CD4-positive, alpha-beta T cell (primary cell): ENCODE results near the gene GNG2. TPM values are rescaled to one million over a fixed set of nuclear protein-coding genes. Genes with fewer than 3 reads are reported as not detected.
A peak's percentile ranks its signal among the peaks of the same experiment; 100 is the strongest.

Experiments used
- ATAC-seq: fragments of 200-7000 bp; cut with Tn5 transposase; one replicate; pipeline ENCODE4 v1.10.0; 2022; ENCODE audit warnings: mild to moderate bottlenecking; ENCODE audit not compliant: poor library complexity
- CTCF ChIA-PET: fragments of 350-600 bp; sonication (Branson Sonifier 250); formaldehyde crosslinking; loops from one replicate; lab custom pipeline; 2021; ENCODE audit warnings: antibody characterized with exemption, inconsistent platforms; lab: Charles Lee
- POLR2A ChIA-PET: fragments of 350-600 bp; sonication (Branson Sonifier 250); formaldehyde crosslinking; loops from one replicate; lab custom pipeline; 2021; ENCODE audit warnings: antibody characterized with exemption, inconsistent platforms; lab: Charles Lee
- DNase-seq, 14 experiments: peaks; one replicate each; pipeline ENCODE4 v3.0.0-alpha.2; 2013 to 2020; ENCODE audit warnings: mixed read lengths in 2 of 14
- H3K27ac ChIP-seq, 2 donors: one replicate each; pipeline versions ENCODE4 v1.5.1 to v1.7.0; 2013; ENCODE audit warnings: low read length in 2 of 2, low read depth in 1 of 2, mild to moderate bottlenecking in 1 of 2
- H3K27me3 ChIP-seq, 2 experiments: 1 replicate in 1 of 2; 2 replicates in 1 of 2; pipeline versions ENCODE4 v1.6.1 to v1.7.0; 2013; ENCODE audit warnings: low read length in 2 of 2, control low read depth in 1 of 2, mild to moderate bottlenecking in 1 of 2, moderate library complexity in 1 of 2; ENCODE audit not compliant: insufficient read depth in 2 of 2, control insufficient read depth in 1 of 2
- H3K36me3 ChIP-seq: one replicate; pipeline ENCODE4 v1.6.1; 2013; ENCODE audit warnings: low read length, control low read depth; ENCODE audit not compliant: insufficient read depth
- H3K4me1 ChIP-seq: one replicate; pipeline ENCODE4 v1.6.1; 2013; ENCODE audit warnings: low read length, control low read depth; ENCODE audit not compliant: insufficient read depth
- H3K4me3 ChIP-seq: one replicate; pipeline ENCODE4 v1.5.1; 2013; ENCODE audit warnings: mild to moderate bottlenecking, low read length, moderate library complexity
- H3K9me3 ChIP-seq, 2 experiments: 1 replicate in 1 of 2; 2 replicates in 1 of 2; pipeline versions ENCODE4 v1.6.1 to v1.7.0; 2013; ENCODE audit warnings: low read length in 2 of 2, mild to moderate bottlenecking in 2 of 2, control low read depth in 1 of 2, moderate library complexity in 1 of 2; ENCODE audit not compliant: control insufficient read depth in 1 of 2, insufficient read depth in 1 of 2
- H3K27ac Mint-ChIP-seq: one replicate; pipeline ENCODE4 v1.8.0; 2020; ENCODE audit warnings: mixed read lengths
- H3K27me3 Mint-ChIP-seq: one replicate; pipeline ENCODE4 v1.8.0; 2021; ENCODE audit warnings: mixed read lengths
- H3K36me3 Mint-ChIP-seq: one replicate; pipeline ENCODE4 v1.8.0; 2021; ENCODE audit warnings: low read depth, mixed read lengths
- H3K4me1 Mint-ChIP-seq: one replicate; pipeline ENCODE4 v1.8.0; 2021; ENCODE audit warnings: low read depth, mixed read lengths
- H3K4me3 Mint-ChIP-seq: one replicate; pipeline ENCODE4 v1.8.0; 2020; ENCODE audit warnings: mild to moderate bottlenecking, mixed read lengths
- H3K9me3 Mint-ChIP-seq: one replicate; pipeline ENCODE4 v1.8.0; 2020; ENCODE audit warnings: mixed read lengths
- CTCF ChIP-seq: fragments of 200-600 bp; IDR thresholded peaks from one replicate; pipeline ENCODE4 v1.8.0; 2022; ENCODE audit warnings: antibody characterized with exemption, mild to moderate bottlenecking
- intact Hi-C, 2 experiments: fragments of 100-400 bp; cut with DNase I in 1 of 2; cut with micrococcal nuclease in 1 of 2; formaldehyde crosslinking; loops; one replicate each; pipeline versions ENCODE4 v1.15.1 to v1.9.0; 2023 to 2025; cut with DNase I, micrococcal nuclease
- polyA plus RNA-seq, 2 donors: library from polyadenylated mRNA; unstranded; fragments of 120-200 nt; gene quantifications; one replicate each; pipeline ENCODE4 v1.2.1, GENCODE V29; 2013
- total RNA-seq, 174 experiments: library from RNA in 2 of 174; stranded (reverse) in 2 of 174; gene quantifications; one replicate each; pipeline ENCODE4 v1.2.3 and lab custom pipeline; 2021 to 2026

GNG2 gene
- 100 to 1,000 TPM; 138 to 139 TPM for total RNA-seq
- 134 TPM for polyA plus RNA-seq (2013, experiment 1 of 2)
- 127 TPM for polyA plus RNA-seq (2013, experiment 2 of 2)
- 34.1 to 681 (median 132) reads per million in 172 experiments for total RNA-seq (lab: John Stamatoyannopoulos, UW)

GRCh38 chr14:51860164-51860824, at the start of gene GNG2:
TSS of gene GNG2 (plus strand) at chr14:51860612. CDS start at chr14:51950679, 90,067 bp downstream.
- Mint-ChIP-seq H3K9me3 (no peaks in the 10 kb centered on the region), H3K36me3 (peaks cover 29% of the 10 kb centered on the region), H3K4me1 (peaks cover 69% of the 10 kb centered on the region), H3K27me3 (no peaks in the 10 kb centered on the region), H3K27ac (peak within 1 kb of the TSS; percentile 96), H3K4me3 (peak within 1 kb of the TSS; percentile 93)
- peak; percentile 68 to 94 (median 78) for DNase-seq
- Histone ChIP-seq H3K4me1 (peaks cover 32% of the 10 kb centered on the region), H3K36me3 (no peaks in the 10 kb centered on the region), H3K9me3 (no peaks in the 10 kb centered on the region), H3K27ac (peak within 1 kb of the TSS; percentile 80 to 88), H3K27me3 (no peaks in the 10 kb centered on the region), H3K4me3 (peak within 1 kb of the TSS; percentile 83)
- ATAC-seq, result peak; percentile 97
- ChIA-PET POLR2A (interaction anchor here (0.5 to 7.0 kb wide), 27 partner anchors 9 to 1293 kb away, joined by 3 to 156 read pairs (median 5); partner anchors contain the start of genes DDHD1 and FRMD6), CTCF (interaction anchor here (0.8 to 4.2 kb wide), 9 partner anchors 9 to 118 kb away, joined by 3 to 33 read pairs (median 4); no protein-coding TSS in a partner anchor)
- intact Hi-C loops, result loop anchor here (1.0 to 5.0 kb wide), 7 partner anchors 13 to 129 kb away; partner anchors contain the start of gene RTRAF (in 1 of the 2)
- TF ChIP-seq CTCF, result no peak

GRCh38 chr14:51811706-51812105, 48.7 kb upstream of the GNG2 start:
- no peak overlapping the region for H3K4me3 ChIP-seq
- H3K9me3 ChIP-seq, result no peaks in the 10 kb centered on the region
- H3K4me1 ChIP-seq, result no peaks in the 10 kb centered on the region
- DNase-seq, result no peak
- CTCF ChIA-PET, result interaction anchor here (0.6 kb wide), 1 partner anchor 38 kb away, joined by 3 read pairs; no protein-coding TSS in a partner anchor
- H3K36me3 ChIP-seq, result no peaks in the 10 kb centered on the region
- no peak overlapping the region for H3K27ac ChIP-seq
- Mint-ChIP-seq H3K36me3 (no peaks in the 10 kb centered on the region), H3K9me3 (peaks cover 4% of the 10 kb centered on the region), H3K4me3 (no peak overlapping the region), H3K27ac (no peak overlapping the region), H3K27me3 (no peaks in the 10 kb centered on the region), H3K4me1 (no peaks in the 10 kb centered on the region)
- intact Hi-C loops, result no loop called here
- H3K27me3 ChIP-seq, result no peaks in the 10 kb centered on the region
- POLR2A ChIA-PET, result interaction anchor here (0.9 kb wide), 1 partner anchor 47 kb away, joined by 3 read pairs; no protein-coding TSS in a partner anchor
- ATAC-seq, result no peak
- TF ChIP-seq CTCF, result no peak

- Mint-ChIP-seq H3K36me3 (no peaks in the 10 kb centered on the region), H3K9me3 (no peaks in the 10 kb centered on the region), H3K4me1 (no peaks in the 10 kb centered on the region), H3K4me3 (no peak overlapping the region), H3K27ac (no peak overlapping the region), H3K27me3 (no peaks in the 10 kb centered on the region)
- Histone ChIP-seq H3K9me3 (no peaks in the 10 kb centered on the region), H3K36me3 (no peaks in the 10 kb centered on the region), H3K4me1 (no peaks in the 10 kb centered on the region), H3K27ac (no peak overlapping the region), H3K27me3 (no peaks in the 10 kb centered on the region), H3K4me3 (no peak overlapping the region)
- DNase-seq (no peak), ATAC-seq (no peak)
- no peak for TF ChIP-seq CTCF
- intact Hi-C loops, result no loop called here
- ChIA-PET POLR2A (no interaction called here), CTCF (no interaction called here)
Measured at GRCh38 chr14:51816031-51816430, 44.4 kb upstream of the GNG2 start.
